K562 (cell line): ENCODE results near the gene IKBKE. TPM values are rescaled to one million over a fixed set of nuclear protein-coding genes. Genes with fewer than 3 reads are reported as not detected.

ENCODE experiments used
- ARID3B ChIP-seq: fragments of 250-450 bp; sonication (Bioruptor Pico); IDR thresholded peaks from 2 replicates; pipeline ENCODE4 v1.4.0; 2020; ENCODE audit warnings: borderline replicate concordance
- CTBP1 ChIP-seq: fragments of 450-650 bp; IDR thresholded peaks from 2 replicates; pipeline ENCODE4 v1.6.1; 2016; ENCODE audit warnings: borderline replicate concordance
- E2F3 ChIP-seq: fragments of 250-450 bp; sonication (Bioruptor Pico); IDR thresholded peaks from 2 replicates; pipeline ENCODE4 v1.4.0; 2020; ENCODE audit warnings: mild to moderate bottlenecking
- EGR1 ChIP-seq: fragments of 450-650 bp; conservative IDR thresholded peaks from 2 replicates; pipeline ENCODE4 v1.6.1; 2017; ENCODE audit warnings: mild to moderate bottlenecking
- ETV1 ChIP-seq: fragments of 450-650 bp; conservative IDR thresholded peaks from 2 replicates; pipeline ENCODE4 v1.6.1; 2016; ENCODE audit warnings: missing genetic modification characterization, control low read depth, low read depth, missing compliant biosample characterization
- HLTF ChIP-seq: fragments of 450-650 bp; IDR thresholded peaks from 2 replicates; pipeline ENCODE4 v1.6.1; 2016
- MAZ ChIP-seq, 2 experiments: fragments of 450-650 bp in 1 of 2; sonication (generic) in 1 of 2; formaldehyde crosslinking; IDR thresholded peaks in 1 of 2; conservative IDR thresholded peaks in 1 of 2; 2 replicates each; pipeline versions ENCODE4 v1.4.0 to v1.5.0; 2020; ENCODE audit warnings: mild to moderate bottlenecking in 1 of 2, missing genetic modification reagents in 1 of 2
- NR2C2 ChIP-seq, 2 experiments: fragments of 200-800 bp in 1 of 2; sonication (Bioruptor generic) in 1 of 2; sonication (generic) in 1 of 2; formaldehyde crosslinking in 1 of 2; IDR thresholded peaks; 2 replicates each; pipeline versions ENCODE4 v1.6.1 to v1.8.0; 2016 to 2022; ENCODE audit warnings: mild to moderate bottlenecking in 1 of 2, missing compliant biosample characterization in 1 of 2, missing genetic modification characterization in 1 of 2, missing genetic modification reagents in 1 of 2
- RBM22 ChIP-seq: fragments of 200-400 bp; formaldehyde crosslinking; IDR thresholded peaks from 2 replicates; pipeline ENCODE4 v1.6.1; 2018; ENCODE audit warnings: low read length, low read depth; ENCODE audit not compliant: poor library complexity, severe bottlenecking
- RBM25 ChIP-seq: fragments of 200-400 bp; formaldehyde crosslinking; IDR thresholded peaks from 2 replicates; pipeline ENCODE4 v1.6.1; 2018; ENCODE audit warnings: low read length, low read depth, moderate library complexity; ENCODE audit not compliant: severe bottlenecking
- REST ChIP-seq, 2 experiments: fragments of 450-650 bp; formaldehyde crosslinking in 1 of 2; IDR thresholded peaks; 2 replicates each; pipeline versions ENCODE4 v1.4.0 to v1.6.1; 2014 to 2020; ENCODE audit warnings: mild to moderate bottlenecking in 2 of 2, borderline replicate concordance in 1 of 2, low read depth in 1 of 2
- SAP30 ChIP-seq: fragments of 200-600 bp; sonication (generic); IDR thresholded peaks from 2 replicates; pipeline ENCODE4 v1.6.1; 2012; ENCODE audit warnings: borderline replicate concordance, low read depth, mild to moderate bottlenecking, moderate library complexity, low read length, control low read depth, inconsistent platforms; ENCODE audit not compliant: insufficient read depth, poor library complexity, severe bottlenecking
- SMAD3 ChIP-seq: fragments of 450-650 bp; formaldehyde crosslinking; conservative IDR thresholded peaks from 2 replicates; pipeline ENCODE4 v1.4.0; 2020; ENCODE audit warnings: mild to moderate bottlenecking
- TARDBP ChIP-seq: fragments of 450-650 bp; IDR thresholded peaks from 2 replicates; pipeline ENCODE4 v1.6.1; 2016
- THAP7 ChIP-seq: fragments of 250-450 bp; sonication (Bioruptor Pico); IDR thresholded peaks from 2 replicates; pipeline ENCODE4 v1.5.0; 2021
- ZNF184 ChIP-seq: sonication (generic); formaldehyde crosslinking; IDR thresholded peaks from 2 replicates; pipeline ENCODE4 v1.5.0; 2020; ENCODE audit warnings: missing genetic modification reagents
- ZNF75A ChIP-seq: fragments of 450-650 bp; formaldehyde crosslinking; IDR thresholded peaks from 2 replicates; pipeline ENCODE4 v1.4.0; 2020; ENCODE audit warnings: mild to moderate bottlenecking
- polyA plus RNA-seq, 8 experiments: library from polyadenylated mRNA; depleted of rRNA in 4 of 8; stranded (reverse) in 5 of 8; unstranded in 3 of 8; fragments of >200 nt; fragmentation: Nextera tagmentation in 2 of 8; fragmentation: Illumina TruSeq in 1 of 8; extraction: Ambion mirVana in 2 of 8; extraction: Trizol in 1 of 8; gene quantifications; 2 replicates each; pipeline versions ENCODE4 v1.2.1 to v1.2.3, GENCODE V29; 2011 to 2014; ENCODE audit warnings: inconsistent platforms in 1 of 8, missing spikeins in 1 of 8
- total RNA-seq, 7 experiments: library from RNA; depleted of rRNA in 6 of 7; stranded (reverse); fragments of >200 nt in 6 of 7; fragmentation: Illumina TruSeq in 2 of 7; extraction: Trizol in 2 of 7; gene quantifications; 2 replicates each; pipeline versions ENCODE4 v1.2.1 to v1.2.3, GENCODE V29; 2011 to 2021; ENCODE audit warnings: low replicate concordance in 1 of 7

The IKBKE gene
- total and polyA plus RNA-seq, 9 of the 15 experiments (the other 6 are each of a cell fraction or from before 2014, with no cell fraction given), result 2.3 to 9.0 (median 4.8) TPM

- no peak for TF ChIP-seq REST (IDR thresholded peaks at IDR 0.05; ENCODE audit: borderline replicate concordance)
- TF ChIP-seq REST (CRISPR knock-in tag; IDR thresholded peaks at IDR 0.05; ENCODE audit: low read depth), result no peak
- TF ChIP-seq MAZ (CRISPR knock-in tag; conservative IDR thresholded peaks at IDR 0.05 in 1 of 2, IDR thresholded peaks at IDR 0.05 in 1 of 2), result no peak
- TF ChIP-seq RBM22, result no peak
- TF ChIP-seq SAP30, result no peak
- no peak for TF ChIP-seq TARDBP
- no peak for TF ChIP-seq RBM25
- peak; percentile 41; the same call in 1 of the 2 replicates for TF ChIP-seq CTBP1
- no peak for TF ChIP-seq ZNF75A (CRISPR knock-in tag)
- no peak for TF ChIP-seq E2F3
- no peak for TF ChIP-seq ZNF184
- TF ChIP-seq ETV1 (tag), result 0 out of 2 replicates have a peak, but pooled peaks have one; percentile 18
- no peak for TF ChIP-seq THAP7 (CRISPR knock-in tag)
- TF ChIP-seq EGR1, result peak; percentile 88
- TF ChIP-seq HLTF, result no peak
- 0 out of 2 replicates have a peak, but pooled peaks have one; percentile 36 for TF ChIP-seq ARID3B
- TF ChIP-seq SMAD3 (CRISPR knock-in tag), result no peak
- no peak for TF ChIP-seq NR2C2 (CRISPR knock-in tag; IDR thresholded peaks at IDR 0.05)
- TF ChIP-seq NR2C2 (tag; IDR thresholded peaks at IDR 0.05), result 0 out of 2 replicates have a peak, but pooled peaks have one; percentile 11
Observed at GRCh38 chr1:206466840-206467649, 3.2 kb upstream of the IKBKE start (continued).
